Subcutaneous adipose tissue (tissue), 4 donors: ENCODE measurements around the gene SLC10A6. TPM values are rescaled to one million over a fixed set of nuclear protein-coding genes. Genes with fewer than 3 reads are reported as not detected.

Source experiments
- total RNA-seq, 4 donors: library from RNA; depleted of rRNA; stranded (reverse); fragments of >200 nt; gene quantifications; one replicate each; pipeline ENCODE4 v1.1.0, GENCODE V29; 2016
- TF ChIP-seq, protein P1 (sequence below): fragments of 450-650 bp; IDR thresholded peaks from one replicate; pipeline ENCODE4 v1.5.1; 2016; ENCODE audit warnings: low read depth, mild to moderate bottlenecking, control low read depth, antibody characterized with exemption, moderate library complexity

Gene SLC10A6
- total RNA-seq, 4 donors from 2014 or later, result 4.4 to 16.4 (median 13.8) TPM

DNA sequence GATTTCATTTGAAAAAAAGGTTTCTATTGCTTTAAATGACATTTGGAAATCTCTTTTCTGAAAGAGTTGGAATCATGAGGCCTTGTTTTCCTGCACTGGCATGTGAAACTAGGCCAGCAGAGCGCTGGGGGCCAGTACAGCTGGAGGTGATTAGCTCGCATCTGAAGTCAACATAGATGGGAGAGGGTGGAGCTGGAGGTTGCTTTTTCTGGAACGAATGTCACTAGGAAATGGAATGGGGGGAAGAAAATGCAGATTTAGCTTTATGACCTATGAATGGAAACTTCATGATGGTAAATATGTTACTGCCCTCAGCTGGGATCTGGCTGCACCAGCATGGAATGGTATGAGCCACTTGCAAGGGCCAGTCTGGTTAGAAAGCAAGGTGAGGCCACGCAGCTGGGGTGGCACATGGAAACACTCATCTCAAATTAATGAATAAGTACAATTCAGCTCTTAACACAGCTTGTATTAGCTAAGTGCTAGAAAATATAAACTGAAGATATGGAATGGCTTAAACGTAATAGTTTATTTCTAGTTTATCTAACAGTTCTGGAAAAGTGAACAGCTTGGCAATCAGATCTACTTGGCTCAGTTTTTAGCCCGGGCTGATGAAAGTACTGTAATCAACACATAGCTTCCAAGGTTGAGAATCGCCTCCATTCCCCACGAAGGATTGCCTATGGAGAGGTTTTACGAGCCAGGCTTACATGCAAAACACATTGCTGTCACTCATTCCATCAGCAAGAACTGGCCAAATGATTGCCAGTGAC lies 32.5 kb downstream of the SLC10A6 start:
- TF ChIP-seq, protein P1, sequence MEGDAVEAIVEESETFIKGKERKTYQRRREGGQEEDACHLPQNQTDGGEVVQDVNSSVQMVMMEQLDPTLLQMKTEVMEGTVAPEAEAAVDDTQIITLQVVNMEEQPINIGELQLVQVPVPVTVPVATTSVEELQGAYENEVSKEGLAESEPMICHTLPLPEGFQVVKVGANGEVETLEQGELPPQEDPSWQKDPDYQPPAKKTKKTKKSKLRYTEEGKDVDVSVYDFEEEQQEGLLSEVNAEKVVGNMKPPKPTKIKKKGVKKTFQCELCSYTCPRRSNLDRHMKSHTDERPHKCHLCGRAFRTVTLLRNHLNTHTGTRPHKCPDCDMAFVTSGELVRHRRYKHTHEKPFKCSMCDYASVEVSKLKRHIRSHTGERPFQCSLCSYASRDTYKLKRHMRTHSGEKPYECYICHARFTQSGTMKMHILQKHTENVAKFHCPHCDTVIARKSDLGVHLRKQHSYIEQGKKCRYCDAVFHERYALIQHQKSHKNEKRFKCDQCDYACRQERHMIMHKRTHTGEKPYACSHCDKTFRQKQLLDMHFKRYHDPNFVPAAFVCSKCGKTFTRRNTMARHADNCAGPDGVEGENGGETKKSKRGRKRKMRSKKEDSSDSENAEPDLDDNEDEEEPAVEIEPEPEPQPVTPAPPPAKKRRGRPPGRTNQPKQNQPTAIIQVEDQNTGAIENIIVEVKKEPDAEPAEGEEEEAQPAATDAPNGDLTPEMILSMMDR, result no peak

DNA sequence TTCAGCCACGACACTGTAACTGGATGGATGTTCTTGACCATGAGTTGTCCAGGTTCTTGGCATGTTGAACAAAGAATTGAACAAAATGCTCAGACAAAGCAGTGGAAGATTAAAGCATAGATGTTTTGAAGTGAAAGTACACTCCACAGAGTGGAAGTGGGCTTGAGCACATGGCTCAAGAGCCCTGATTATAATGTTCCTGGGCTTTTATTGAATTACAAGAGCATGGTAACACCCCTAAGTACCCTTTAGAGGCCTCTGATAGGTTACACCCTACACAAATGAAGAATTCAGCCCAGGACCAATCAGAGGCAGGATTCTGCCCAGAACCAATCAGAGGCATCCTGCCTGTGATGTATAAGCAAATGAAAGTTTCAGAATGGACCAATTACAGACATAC lies 33.5 kb downstream of the SLC10A6 start:
- TF ChIP-seq, protein P1, result no peak

DNA sequence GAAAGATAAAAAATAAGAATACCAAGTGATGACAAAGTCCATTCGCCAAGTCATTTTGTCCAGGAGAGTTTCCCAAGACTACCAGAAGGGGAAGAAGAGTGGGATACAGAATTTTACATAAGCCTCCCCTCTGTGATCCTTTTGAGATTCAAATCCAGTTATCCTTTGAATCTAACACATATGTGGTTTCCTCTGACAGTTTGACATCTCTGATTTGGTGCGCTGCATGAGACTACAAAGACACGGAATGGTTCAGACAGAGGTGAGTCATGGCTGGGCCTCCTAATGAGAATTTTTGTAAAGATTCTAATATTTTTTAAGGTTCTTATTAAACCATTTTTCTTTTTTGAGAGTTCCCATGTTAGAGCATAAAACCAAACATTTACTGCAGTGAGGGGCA lies 38.3 kb downstream of the SLC10A6 start:
- TF ChIP-seq, protein P1, result no peak

DNA sequence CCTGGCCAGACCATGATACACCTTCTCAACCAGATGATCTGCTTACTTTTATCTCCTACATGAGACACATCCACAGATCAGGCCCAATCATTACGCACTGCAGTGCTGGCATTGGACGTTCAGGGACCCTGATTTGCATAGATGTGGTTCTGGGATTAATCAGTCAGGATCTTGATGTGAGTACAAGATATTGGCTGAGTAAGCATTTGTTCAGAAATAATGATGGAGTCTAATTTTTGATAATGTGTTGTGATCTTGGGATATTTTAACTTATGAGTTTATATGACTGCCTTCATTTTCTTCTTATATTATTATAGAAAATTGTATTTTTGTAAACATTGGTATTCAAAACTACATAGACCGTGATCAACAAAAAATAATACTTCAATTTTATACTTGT lies 39.4 kb downstream of the SLC10A6 start:
- TF ChIP-seq, protein P1, result no peak

DNA sequence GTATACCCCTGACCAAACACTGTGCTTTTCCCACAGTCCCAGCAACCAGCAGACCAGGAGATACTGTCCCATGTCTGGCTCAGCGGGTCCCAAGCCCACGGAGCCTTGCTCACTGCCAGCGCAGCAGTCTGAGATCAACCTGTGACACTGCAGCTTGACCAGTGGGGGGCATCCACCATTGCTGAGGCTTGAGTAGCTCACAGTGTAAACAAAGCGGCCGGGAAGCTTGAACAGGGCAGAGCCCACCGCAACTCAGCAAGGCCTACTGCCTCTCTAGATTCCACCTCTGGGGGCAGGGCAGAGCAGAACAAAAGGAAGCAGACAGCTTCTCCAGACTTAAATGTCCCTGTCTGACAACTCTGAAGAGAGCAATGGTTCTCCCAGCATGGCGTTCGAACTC lies 58.1 kb downstream of the SLC10A6 start:
- TF ChIP-seq, protein P1, result no peak

DNA sequence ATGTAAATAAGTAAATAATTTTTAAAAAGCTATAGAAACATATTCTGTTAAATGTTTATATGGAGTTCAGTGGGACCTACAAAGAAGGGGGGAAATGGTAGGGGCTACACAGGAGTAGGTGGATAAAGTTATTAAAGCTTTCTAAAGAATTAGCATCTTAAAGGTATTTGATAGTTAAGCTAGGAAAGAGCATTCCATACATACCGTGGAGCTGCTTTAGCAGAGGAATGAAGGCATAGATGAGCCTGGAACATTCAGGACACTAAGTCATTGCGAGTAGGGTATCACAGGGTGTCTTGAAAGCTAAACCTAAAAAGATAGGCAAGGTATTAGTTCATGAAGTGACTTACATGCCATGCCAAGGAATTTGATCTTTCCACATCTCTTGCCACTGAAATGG lies 60.4 kb downstream of the SLC10A6 start:
- TF ChIP-seq, protein P1, result no peak

DNA sequence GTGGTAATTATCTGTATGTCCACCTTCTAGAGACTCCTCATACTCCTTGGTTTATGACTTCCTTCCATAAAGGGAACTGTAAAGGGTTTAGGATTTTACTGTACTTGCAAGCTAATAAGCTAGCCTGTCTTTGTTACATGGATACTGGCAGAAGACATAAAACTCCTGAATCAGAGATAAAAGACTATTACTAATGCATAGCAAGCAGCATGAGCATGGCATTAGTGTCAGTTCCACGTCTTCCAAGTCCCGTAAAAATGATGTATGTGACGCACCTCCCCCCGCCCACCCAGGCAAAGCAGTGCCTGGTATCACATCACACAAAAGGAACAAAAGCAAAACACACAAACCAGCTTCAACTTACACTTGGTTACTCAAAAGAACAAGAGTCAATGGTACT lies 71.0 kb downstream of the SLC10A6 start:
- TF ChIP-seq, protein P1, result no peak
